MG63 (cell line): ENCODE data around the gene NPTXR. TPM values are rescaled to one million over a fixed set of nuclear protein-coding genes. Genes with fewer than 3 reads are reported as not detected.
A peak's percentile ranks its signal among the peaks of the same experiment; 100 is the strongest.

Experiments
- DNase-seq: peaks from one replicate; pipeline ENCODE4 v3.0.0-alpha.2; 2020
- H3K27me3 ChIP-seq: fragments of 250-450 bp; sonication (Bioruptor Pico); 2 replicates; pipeline ENCODE4 v1.5.1; 2020; ENCODE audit warnings: mild to moderate bottlenecking, moderate library complexity
- H3K36me3 ChIP-seq: fragments of 250-450 bp; sonication (Bioruptor Pico); 2 replicates; pipeline ENCODE4 v1.5.1; 2020; ENCODE audit warnings: mild to moderate bottlenecking, moderate library complexity
- H3K4me3 ChIP-seq: fragments of 250-450 bp; sonication (Bioruptor Pico); 2 replicates; pipeline ENCODE4 v1.5.1; 2020; ENCODE audit warnings: mild to moderate bottlenecking, moderate library complexity
- H3K9me3 ChIP-seq: fragments of 250-450 bp; sonication (Bioruptor Pico); 2 replicates; pipeline ENCODE4 v1.5.1; 2020; ENCODE audit warnings: mild to moderate bottlenecking, moderate library complexity
- total RNA-seq: library from RNA; depleted of rRNA; stranded (reverse); fragments of >200 nt; shearing (Covaris generic); gene quantifications from 2 replicates; pipeline ENCODE4 v1.2.3, GENCODE V29; 2014; ENCODE audit warnings: low replicate concordance

NPTXR gene
- total RNA-seq, 1 experiment from 2014 or later: 0.76 TPM

DNA sequence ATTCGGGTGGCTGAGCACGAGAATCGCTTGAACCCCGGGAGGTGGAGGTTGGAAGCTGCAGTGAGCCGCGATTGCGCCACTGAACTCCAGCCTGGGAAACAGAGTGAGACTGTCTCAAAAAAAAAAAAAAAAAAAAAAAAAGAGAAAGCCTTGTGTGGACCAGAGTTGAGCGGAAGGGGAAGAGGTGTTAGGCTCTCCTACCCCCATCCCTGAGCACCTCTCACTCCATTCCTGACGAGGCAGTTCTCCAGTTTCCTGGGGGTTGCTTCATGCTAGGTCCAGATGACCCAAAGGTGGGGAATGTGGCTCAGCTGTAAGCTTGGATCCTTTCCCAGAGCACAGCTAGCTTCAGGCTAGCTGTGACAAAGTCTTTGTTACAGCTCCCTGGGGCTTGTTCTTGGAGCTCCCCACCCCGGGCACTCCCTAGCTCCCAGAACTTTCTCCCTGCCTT is 41.1 kb downstream of the NPTXR start:
- H3K36me3 ChIP-seq: no peaks in the 10 kb centered on the region
- no peak overlapping the region for H3K4me3 ChIP-seq
- H3K9me3 ChIP-seq: no peaks in the 10 kb centered on the region
- DNase-seq: peak; percentile 74
- 0 out of 2 replicates have a peak, but pooled peaks cover 2% of the 10 kb centered on the region for H3K27me3 ChIP-seq

DNA sequence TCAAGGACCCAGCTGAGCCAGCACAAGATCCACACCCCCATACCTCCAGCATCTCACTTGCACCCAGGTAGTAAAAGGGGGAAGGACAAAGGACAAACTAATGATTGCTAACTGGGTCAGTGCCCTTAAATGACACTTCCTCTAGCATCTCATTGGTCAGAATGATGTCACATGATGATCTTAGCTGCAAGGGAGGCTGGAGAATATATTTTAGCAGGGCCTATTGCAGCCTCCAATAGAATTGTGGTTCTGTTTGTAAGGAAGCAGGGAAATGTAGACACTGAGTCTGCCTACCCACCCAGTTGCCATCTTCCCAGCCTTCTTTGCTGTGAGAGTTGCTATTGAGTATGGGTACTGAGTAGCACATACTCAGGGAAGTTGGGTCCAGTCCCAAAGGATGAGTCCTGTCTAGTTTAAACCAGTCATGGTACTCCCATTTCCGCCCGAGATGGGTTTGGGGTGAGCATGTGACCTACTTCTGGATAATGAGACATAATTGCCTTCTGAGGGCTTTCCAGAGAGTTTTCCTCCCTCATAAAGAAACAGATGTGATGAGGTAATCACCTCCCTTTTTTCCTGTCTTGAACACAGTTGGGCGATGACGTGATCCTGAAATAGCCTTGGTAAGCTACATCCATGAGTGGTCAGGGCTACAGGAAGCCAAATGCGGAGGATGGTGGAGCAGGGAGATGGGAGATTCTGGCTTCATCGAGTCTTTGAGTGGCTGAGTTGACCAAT is 44.4 kb downstream of the NPTXR start:
- H3K27me3 ChIP-seq: no peaks in the 10 kb centered on the region; the same call in 1 of the 2 replicates
- no peak overlapping the region for H3K4me3 ChIP-seq
- DNase-seq: no peak
- H3K9me3 ChIP-seq: no peaks in the 10 kb centered on the region
- no peaks in the 10 kb centered on the region for H3K36me3 ChIP-seq

DNA sequence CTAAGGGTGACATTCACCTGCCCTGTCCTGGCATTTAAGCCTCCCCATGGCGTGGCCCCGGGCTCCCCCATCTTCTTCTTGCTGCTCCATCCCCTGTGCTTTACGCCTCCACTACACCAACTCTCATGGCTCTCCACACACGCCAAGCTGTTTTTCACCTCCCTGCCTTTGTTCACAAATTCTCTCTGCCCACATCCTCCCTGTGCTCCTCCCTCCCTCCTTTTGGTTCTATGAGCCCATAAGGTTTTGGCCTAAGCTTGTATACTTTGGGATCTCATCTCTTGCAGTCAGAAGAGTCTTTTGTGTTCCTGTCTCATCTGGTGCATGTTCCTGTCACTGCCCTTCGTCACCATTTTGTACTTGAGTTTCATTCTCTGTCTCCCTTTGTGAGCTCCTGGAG is 45.3 kb downstream of the NPTXR start:
- no peaks in the 10 kb centered on the region for H3K36me3 ChIP-seq
- DNase-seq: no peak
- no peaks in the 10 kb centered on the region; the same call in 1 of the 2 replicates for H3K27me3 ChIP-seq
- H3K9me3 ChIP-seq: no peaks in the 10 kb centered on the region
- no peak overlapping the region for H3K4me3 ChIP-seq

- no peaks in the 10 kb centered on the region for H3K9me3 ChIP-seq
- no peak overlapping the region for H3K4me3 ChIP-seq
- no peaks in the 10 kb centered on the region; the same call in 1 of the 2 replicates for H3K27me3 ChIP-seq
- DNase-seq: no peak
- no peaks in the 10 kb centered on the region for H3K36me3 ChIP-seq
Observed at GRCh38 chr22:38796262-38796957, 47.4 kb downstream of the NPTXR start.

DNA sequence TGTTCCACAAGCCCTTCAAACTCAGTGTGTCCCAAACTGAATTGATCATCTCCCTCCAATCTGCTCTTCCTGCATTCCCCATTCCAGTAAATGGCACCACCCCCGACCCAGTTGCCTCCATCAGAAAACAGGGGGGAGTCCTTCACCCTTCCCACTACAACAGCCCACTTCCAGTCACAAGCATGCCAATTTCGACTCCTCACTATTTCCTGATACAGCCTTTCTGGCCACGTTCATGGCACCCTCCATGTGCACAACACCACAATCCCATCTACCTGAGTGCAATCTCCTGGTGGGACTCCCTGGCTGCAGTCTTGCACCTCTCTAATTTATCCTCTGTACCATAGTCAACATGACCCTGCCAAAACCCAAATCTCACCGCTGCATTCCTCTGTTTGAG is 48.3 kb downstream of the NPTXR start:
- no peak for DNase-seq
- Histone ChIP-seq H3K36me3 (no peaks in the 10 kb centered on the region), H3K4me3 (no peak overlapping the region), H3K9me3 (no peaks in the 10 kb centered on the region), H3K27me3 (no peaks in the 10 kb centered on the region; the same call in 1 of the 2 replicates)

DNA sequence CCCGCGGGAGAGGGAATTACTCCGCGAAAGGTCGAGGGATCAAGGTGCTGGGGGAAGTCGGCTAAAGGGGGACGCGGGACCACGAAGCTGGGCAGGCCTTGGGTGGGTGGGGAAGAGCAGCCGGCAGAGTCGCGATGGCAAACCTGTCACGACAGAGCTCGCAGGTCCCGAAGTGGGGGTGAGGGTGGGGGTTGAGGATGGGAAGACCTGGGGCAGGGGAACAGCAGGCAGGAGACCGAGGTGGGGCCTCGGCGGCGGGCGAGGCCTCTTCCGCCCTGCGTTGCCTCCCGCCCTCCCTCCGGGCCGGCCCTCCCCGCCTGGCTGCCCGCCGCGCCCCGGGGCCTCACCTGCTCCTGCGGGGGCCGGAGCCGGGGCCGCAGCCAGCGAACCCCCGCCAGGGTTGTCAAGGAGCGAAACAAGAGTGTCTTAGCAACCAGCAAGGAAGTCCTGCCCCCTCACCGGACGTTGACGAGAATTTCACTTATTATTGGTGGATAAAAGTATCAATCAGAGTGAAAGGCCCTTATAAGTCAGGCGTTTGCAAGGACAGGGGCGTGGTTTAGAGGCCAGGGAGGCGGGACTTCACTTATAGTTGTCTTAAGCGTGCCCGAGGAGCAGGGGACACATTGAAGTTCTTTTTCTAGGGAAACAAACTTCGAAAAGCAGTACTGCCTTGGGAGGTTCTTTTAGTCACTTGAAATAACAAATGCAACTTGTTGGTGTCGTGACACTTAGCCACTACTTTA is 49.9 kb downstream of the NPTXR start, which contains the start of gene DNAL4:
DNAL4 (minus strand) TSS at position 423 of the 746 bp plus-strand sequence. CDS start 11,412 bp downstream, outside the sequence.
- no peaks in the 10 kb centered on the region; the same call in 1 of the 2 replicates for H3K27me3 ChIP-seq
- no peaks in the 10 kb centered on the region for H3K9me3 ChIP-seq
- peak; percentile 90 for DNase-seq
- no peaks in the 10 kb centered on the region for H3K36me3 ChIP-seq
- peak within 1 kb of the TSS; percentile 74 for H3K4me3 ChIP-seq

DNA sequence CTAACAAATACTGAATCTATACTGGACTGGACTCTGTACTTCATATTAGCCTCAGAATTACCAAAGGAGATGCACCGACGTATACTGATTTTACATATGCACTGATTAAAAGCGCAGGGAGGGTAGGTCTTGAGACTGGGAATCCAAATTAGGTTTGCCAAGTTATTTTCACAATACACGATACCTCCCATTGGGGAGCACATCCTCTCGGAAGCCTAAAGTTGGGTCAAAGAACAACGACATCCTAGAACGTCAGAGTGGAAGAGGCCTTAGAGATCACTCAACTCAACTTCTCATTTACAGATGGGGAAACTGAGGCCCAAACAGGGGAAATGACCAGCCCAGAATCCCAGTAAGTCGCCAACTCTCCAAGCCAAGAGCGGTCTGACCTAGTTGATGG is 50.5 kb downstream of the NPTXR start:
- Histone ChIP-seq H3K9me3 (no peaks in the 10 kb centered on the region), H3K4me3 (peak overlapping the region; percentile 74), H3K27me3 (no peaks in the 10 kb centered on the region; the same call in 1 of the 2 replicates), H3K36me3 (no peaks in the 10 kb centered on the region)
- DNase-seq: no peak

DNA sequence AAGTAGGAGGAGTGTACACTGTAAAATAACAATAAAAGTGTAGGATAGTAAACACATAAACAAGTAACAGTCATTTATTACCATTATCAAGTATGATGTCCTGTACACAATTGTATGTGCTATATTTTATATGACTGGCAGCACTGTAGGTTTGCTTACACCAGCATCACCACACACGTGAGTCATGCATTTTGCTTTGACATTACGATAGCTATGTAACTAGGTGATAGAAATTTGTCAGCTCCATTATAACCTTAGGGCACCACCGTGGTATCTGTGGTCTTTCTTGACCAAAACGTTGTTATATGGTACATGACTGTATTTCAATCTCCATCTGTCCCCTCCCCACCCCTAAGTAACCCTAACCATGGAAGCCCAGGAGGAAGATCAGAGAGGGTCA is 51.0 kb downstream of the NPTXR start:
- H3K4me3 ChIP-seq: peak overlapping the region; percentile 74
- no peaks in the 10 kb centered on the region for H3K36me3 ChIP-seq
- no peaks in the 10 kb centered on the region; the same call in 1 of the 2 replicates for H3K27me3 ChIP-seq
- DNase-seq: no peak
- no peaks in the 10 kb centered on the region for H3K9me3 ChIP-seq

DNA sequence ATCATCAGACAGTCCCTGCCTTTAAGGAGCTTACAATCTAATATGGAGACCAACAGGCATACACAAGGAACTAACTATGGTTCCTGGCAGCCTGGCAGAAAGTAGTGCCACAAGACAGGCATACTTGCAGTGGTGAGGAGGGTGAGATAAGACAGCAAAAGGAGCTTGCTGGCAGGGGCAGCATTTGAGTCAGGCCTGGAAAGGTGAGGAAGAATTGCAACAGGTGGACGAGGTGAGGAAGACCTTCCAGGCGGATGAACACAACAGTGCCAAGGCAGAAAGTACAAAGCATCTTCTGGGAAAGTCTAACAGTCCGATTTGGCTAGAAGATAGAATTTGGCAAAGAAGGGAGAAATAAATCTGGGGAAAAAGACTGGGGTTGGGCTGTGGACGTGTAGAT is 54.2 kb downstream of the NPTXR start:
- Histone ChIP-seq H3K4me3 (no peak overlapping the region), H3K36me3 (no peaks in the 10 kb centered on the region), H3K27me3 (no peaks in the 10 kb centered on the region), H3K9me3 (no peaks in the 10 kb centered on the region)
- DNase-seq: no peak

- no peak overlapping the region for H3K4me3 ChIP-seq
- no peaks in the 10 kb centered on the region for H3K9me3 ChIP-seq
- DNase-seq: no peak
- no peaks in the 10 kb centered on the region for H3K36me3 ChIP-seq
- no peaks in the 10 kb centered on the region for H3K27me3 ChIP-seq
Observed at GRCh38 chr22:38788846-38789245, 55.0 kb downstream of the NPTXR start.

DNA sequence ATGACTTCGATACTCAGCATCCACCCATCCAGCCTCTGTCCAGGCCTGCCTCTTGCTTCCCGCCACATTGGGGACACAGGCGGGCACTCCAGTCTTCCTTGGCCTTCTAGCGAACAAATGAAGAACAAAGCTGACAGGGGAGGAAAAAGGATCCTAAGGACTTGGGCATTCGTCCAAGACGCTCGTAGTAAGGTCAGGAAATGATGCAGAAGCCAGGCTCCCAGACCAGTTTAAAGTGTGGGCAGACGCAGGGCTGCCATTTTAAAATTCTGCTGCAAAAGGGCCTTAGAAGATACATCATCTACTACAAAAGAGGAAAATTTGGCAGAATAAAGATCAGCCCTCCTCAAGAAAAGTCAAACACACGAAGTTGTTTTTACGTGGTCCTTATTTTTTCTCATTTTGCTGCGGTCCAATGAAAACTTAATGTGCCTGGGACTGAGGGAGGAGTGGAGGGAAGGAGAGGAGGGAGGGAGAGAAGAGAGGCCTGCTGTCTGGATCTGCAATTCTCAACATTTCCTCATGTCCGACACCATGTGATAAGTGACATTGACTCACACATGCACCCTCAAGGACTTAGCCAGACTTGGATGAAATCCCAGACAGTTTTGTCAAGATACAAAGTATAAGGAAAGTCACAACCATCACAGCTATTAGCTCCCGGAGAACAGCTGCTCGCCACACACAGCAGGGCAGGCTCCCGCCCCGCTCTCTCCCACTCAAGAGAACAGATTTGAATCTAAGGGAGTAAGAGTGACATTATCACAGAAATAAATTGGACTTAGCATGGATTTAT is 55.6 kb downstream of the NPTXR start:
- DNase-seq: no peak
- no peak overlapping the region for H3K4me3 ChIP-seq
- H3K36me3 ChIP-seq: no peaks in the 10 kb centered on the region
- H3K9me3 ChIP-seq: no peaks in the 10 kb centered on the region
- H3K27me3 ChIP-seq: no peaks in the 10 kb centered on the region

GRCh38 chr22:38786631-38787030 is 57.2 kb downstream of the NPTXR start:
- H3K36me3 ChIP-seq: no peaks in the 10 kb centered on the region
- no peak for DNase-seq
- H3K9me3 ChIP-seq: no peaks in the 10 kb centered on the region
- H3K27me3 ChIP-seq: no peaks in the 10 kb centered on the region
- H3K4me3 ChIP-seq: no peak overlapping the region

DNA sequence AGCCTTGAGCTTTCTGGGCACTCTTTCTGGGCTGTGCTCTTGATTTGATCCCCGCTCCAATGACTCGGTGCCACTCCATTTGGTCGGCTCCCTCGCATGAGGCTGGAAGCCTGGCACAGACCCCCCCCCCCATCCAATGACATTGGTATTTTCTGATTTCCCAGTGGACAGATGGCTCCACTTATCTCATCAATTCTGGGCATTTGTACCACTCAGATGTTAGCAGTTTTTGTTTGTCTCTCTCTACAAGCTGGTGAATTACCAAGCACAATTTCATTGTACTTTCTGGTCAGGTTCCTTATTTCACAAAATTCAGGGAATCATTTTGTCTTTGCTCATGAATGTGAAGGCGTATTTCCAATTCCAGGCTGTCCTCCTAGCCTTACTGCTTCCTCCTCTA is 59.0 kb downstream of the NPTXR start:
- no peaks in the 10 kb centered on the region for H3K27me3 ChIP-seq
- no peak overlapping the region for H3K4me3 ChIP-seq
- H3K9me3 ChIP-seq: no peaks in the 10 kb centered on the region
- no peak for DNase-seq
- no peaks in the 10 kb centered on the region for H3K36me3 ChIP-seq

- H3K9me3 ChIP-seq: no peaks in the 10 kb centered on the region
- H3K4me3 ChIP-seq: no peak overlapping the region
- H3K27me3 ChIP-seq: no peaks in the 10 kb centered on the region
- no peaks in the 10 kb centered on the region for H3K36me3 ChIP-seq
- no peak for DNase-seq
Observed at GRCh38 chr22:38784035-38784434, 59.8 kb downstream of the NPTXR start.

DNA sequence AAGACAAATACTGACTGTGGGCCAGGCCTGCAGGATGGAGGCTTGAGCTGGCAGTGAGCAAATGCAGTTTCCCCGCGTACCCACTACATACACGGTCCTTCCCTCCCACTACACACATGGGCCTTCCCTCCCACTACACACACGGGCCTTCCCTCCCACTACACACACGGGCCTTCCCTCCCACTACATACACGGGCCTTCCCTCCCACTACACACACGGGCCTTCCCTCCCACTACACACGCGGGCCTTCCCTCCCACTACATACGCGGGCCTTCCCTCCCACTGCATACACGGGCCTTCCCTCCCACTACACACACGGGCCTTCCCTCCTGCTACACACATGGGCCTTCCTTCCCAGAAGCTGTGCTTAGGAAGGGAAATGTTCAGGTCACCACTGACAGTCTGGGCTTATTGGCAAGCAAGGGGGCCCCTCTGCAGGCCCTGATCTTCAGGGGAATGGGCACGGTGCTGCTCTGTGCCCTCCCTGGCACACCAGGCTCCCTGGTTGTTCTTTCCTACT is 60.7 kb downstream of the NPTXR start:
- DNase-seq: no peak
- no peaks in the 10 kb centered on the region for H3K9me3 ChIP-seq
- no peaks in the 10 kb centered on the region for H3K27me3 ChIP-seq
- no peaks in the 10 kb centered on the region for H3K36me3 ChIP-seq
- H3K4me3 ChIP-seq: no peak overlapping the region

GRCh38 chr22:38782402-38783094 is 61.3 kb downstream of the NPTXR start:
- no peaks in the 10 kb centered on the region for H3K36me3 ChIP-seq
- no peak for DNase-seq
- H3K27me3 ChIP-seq: no peaks in the 10 kb centered on the region
- H3K4me3 ChIP-seq: no peak overlapping the region
- H3K9me3 ChIP-seq: no peaks in the 10 kb centered on the region
